Endometrium (tissue), 2 donors: ENCODE measurements around the gene ING2.

Experiments used
- FAIRE-seq: peaks from 2 replicates; lab custom pipeline; 2012; peaks lifted over from hg19 to GRCh38; lab: Jason Lieb, UNC
- donor health status: control.
- donor health status: control.

Gene ING2

GRCh38 chr4:183499801-183500200 is 5.1 kb upstream of the ING2 start:
- FAIRE-seq, result no peak

GRCh38 chr4:183503497-183504063 is 1.3 kb upstream of the ING2 start:
- no peak for FAIRE-seq

GRCh38 chr4:183504064-183504929 is 561 bp upstream of the ING2 start:
- peak; percentile 66 for FAIRE-seq

- peak; percentile 69 for FAIRE-seq
Measured at GRCh38 chr4:183505611-183506388, 942 bp downstream of the ING2 start.

- no peak for FAIRE-seq
Measured at GRCh38 chr4:183506389-183506735, 1.5 kb downstream of the ING2 start.

- no peak for FAIRE-seq
Measured at GRCh38 chr4:183507925-183508696, 3.3 kb downstream of the ING2 start.

GRCh38 chr4:183508697-183509335 is 4.0 kb downstream of the ING2 start:
- FAIRE-seq, result no peak

GRCh38 chr4:183515411-183515810 is 10.6 kb downstream of the ING2 start:
- FAIRE-seq, result no peak

GRCh38 chr4:183517194-183517593 is 12.3 kb downstream of the ING2 start:
- FAIRE-seq, result no peak

- FAIRE-seq, result no peak
Measured at GRCh38 chr4:183517781-183518180, 12.9 kb downstream of the ING2 start.

GRCh38 chr4:183522821-183523220 is 18.0 kb downstream of the ING2 start:
- FAIRE-seq, result no peak

- FAIRE-seq, result no peak
Measured at GRCh38 chr4:183527326-183527725, 22.5 kb downstream of the ING2 start.

- no peak for FAIRE-seq
Measured at GRCh38 chr4:183532821-183533220, 28.0 kb downstream of the ING2 start.

- no peak for FAIRE-seq
Measured at GRCh38 chr4:183533698-183534097, 28.8 kb downstream of the ING2 start.

- no peak for FAIRE-seq
Measured at GRCh38 chr4:183540410-183541009, 35.7 kb downstream of the ING2 start.

- FAIRE-seq, result no peak
Measured at GRCh38 chr4:183541010-183541751, 36.3 kb downstream of the ING2 start.

GRCh38 chr4:183541752-183542040 is 36.8 kb downstream of the ING2 start:
- FAIRE-seq, result no peak

GRCh38 chr4:183543435-183543834 is 38.6 kb downstream of the ING2 start:
- no peak for FAIRE-seq

GRCh38 chr4:183544109-183544508 is 39.3 kb downstream of the ING2 start:
- FAIRE-seq, result no peak

- no peak for FAIRE-seq
Measured at GRCh38 chr4:183546376-183546775, 41.5 kb downstream of the ING2 start.

- FAIRE-seq, result no peak
Measured at GRCh38 chr4:183548306-183548705, 43.4 kb downstream of the ING2 start.
